ENCODE results near the gene GRP.

The GRP gene

GRCh38 chr18:59219672-59220163 lies at the start of gene GRP:
TSS of gene GRP (plus strand) at chr18:59220158. CDS start at chr18:59220266, 108 bp downstream.
- no peak for DNase-seq

- no peak for DNase-seq
Measured at GRCh38 chr18:59172664-59173249, 47.2 kb upstream of the GRP start.

DNA sequence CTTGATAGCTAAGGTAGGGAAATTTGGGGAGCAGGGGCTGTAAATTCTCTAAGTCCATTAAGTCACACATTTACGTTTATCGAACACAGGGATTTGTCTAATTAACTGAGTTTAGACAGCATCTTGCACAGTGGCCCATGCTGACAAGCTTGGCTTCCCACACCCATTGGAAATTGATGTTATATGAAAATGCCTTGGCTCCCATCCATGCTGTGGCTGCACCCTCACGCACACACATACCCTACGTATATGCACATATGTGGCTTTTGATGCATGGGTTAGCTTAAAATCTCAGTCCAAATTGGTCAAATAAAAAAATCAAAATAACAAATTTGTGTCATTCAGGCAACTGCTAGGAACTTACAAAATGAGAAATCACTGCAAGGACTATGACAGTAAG lies 42.5 kb upstream of the GRP start:
- no peak for DNase-seq

GRCh38 chr18:59180150-59180845 lies 39.7 kb upstream of the GRP start:
- DNase-seq = no peak

DNA sequence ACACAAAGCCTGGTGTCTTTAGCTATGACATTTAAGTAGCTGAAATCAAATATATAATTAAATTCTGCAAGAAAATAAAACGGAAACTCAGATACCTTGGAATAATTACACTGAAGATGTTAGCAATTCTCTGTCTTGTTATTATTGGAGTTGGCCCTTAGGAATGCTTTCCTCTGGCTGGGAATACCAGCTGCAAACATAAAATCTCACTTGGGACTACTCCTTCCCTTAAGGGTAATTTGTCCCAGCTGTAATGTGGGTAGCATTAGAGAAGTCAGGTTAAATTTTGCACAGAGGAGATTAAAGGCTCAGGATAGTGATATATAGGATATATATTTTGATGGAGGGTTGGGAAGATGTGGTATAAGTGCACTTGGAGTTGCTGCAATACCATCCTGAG lies 37.3 kb upstream of the GRP start:
- no peak for DNase-seq

DNA sequence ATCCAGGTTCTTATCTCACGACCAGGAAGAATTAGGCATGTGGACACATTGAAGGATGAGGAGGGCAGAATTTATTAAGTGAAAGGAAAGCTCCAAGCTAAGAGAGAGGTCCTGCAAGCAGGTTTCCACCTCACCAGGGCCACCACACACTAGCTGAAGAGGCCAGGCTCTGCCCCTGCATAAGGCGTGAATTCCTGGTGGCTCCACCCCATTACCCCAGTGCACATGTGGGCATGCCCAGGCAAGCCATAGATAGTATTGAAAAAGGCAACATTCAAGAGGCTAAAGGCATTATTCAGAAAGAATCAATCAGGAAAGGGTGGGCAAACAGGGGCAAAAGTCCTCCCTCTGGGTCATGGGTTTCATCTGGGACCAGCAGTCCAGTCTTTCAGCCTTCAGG lies 30.9 kb upstream of the GRP start:
- no peak for DNase-seq

DNA sequence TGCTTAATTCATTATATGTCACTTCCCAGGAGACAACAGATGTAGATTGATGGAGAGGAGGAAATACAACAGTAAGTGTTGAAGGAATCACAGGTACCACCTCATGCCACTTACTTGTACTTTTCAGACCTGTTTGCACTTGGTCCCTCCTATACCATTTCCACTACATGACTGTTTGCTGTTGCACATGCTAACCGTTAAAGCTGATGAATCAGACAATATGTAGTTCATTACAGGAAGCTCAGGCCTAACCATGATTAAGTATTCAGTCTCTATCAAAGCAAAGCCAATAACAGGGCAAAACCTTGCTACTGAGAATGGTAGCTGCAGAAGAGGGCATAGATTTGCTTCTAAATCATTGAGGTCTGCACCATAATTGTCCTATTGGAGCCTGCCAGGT lies 30.2 kb upstream of the GRP start:
- no peak for DNase-seq

DNA sequence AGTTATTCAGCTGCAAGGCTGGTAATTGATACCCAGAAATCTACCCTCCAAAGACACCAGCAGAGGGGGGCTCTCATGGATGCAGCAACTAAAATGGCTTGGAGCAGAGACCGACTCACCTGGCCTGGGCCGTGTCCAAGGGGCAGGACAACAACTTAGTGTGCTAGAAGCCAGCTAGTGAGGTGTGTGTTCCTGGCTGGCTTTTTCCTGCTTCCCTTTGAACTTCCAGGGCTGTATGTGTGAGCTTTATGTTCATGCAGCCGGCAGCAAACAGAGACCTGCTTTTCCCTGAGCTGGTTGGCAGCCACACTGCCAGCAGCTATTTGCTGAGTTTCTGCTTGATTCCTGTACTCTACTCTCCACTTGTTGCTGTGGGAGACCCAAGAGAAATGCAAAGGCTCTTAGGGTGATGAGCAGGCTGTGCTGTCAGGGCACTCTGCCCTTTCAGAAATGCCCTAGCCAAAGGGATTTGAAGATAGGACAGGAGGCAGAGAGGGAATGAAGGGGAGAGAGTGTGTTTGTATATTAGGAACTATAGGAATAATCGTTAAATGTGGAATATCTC lies 23.7 kb upstream of the GRP start:
- DNase-seq = no peak

- DNase-seq = no peak
Measured at GRCh38 chr18:59197636-59198035, 22.3 kb upstream of the GRP start.

GRCh38 chr18:59198215-59198614 lies 21.7 kb upstream of the GRP start:
- DNase-seq = no peak

GRCh38 chr18:59200787-59201186 lies 19.2 kb upstream of the GRP start:
- no peak for DNase-seq

- no peak for DNase-seq
Measured at GRCh38 chr18:59202258-59202820, 17.6 kb upstream of the GRP start.

DNA sequence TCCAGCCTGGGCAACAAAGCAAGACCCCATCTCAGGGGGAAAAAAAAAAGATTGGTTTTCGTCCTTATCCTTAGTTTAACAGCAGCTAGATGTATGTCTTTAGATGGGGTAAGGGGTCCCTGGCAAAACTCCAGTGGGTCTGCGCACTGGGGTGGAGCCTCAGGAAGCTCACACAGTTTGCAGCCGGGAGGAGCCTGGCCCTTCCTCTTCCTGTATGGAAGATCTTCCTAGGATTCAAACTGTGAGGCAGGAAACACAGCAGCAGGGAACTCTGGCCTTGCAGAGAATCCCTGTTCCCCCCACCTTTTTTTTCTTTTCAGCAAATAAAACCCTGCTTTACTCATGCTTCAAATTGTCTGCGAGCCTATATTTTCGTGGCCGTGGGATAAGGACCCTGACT lies 12.5 kb upstream of the GRP start:
- DNase-seq = no peak

DNA sequence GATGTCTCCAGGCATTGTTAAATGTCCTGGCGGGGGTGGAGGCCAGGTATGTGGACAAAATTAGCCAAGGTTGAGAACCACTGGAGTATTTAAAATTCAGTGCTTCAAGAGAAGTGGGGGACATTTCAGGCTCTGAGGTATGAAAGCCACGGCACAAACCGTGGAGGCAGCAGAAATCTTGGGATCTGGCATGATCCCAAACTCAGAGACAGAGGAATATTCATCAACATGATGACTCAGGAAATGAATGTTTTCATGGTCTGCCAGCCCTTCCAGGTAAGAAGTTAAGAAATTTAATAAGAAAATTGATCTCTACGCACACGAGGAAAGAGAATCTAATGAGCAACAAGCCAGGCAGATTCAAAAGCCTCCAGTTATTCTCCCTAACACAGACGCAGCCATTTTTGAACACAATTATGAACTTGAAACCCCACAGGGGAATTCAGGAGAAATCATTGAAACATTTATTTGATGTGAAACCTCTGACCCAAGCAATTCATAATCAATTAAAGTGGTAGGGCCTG lies 11.3 kb upstream of the GRP start:
- no peak for DNase-seq

DNA sequence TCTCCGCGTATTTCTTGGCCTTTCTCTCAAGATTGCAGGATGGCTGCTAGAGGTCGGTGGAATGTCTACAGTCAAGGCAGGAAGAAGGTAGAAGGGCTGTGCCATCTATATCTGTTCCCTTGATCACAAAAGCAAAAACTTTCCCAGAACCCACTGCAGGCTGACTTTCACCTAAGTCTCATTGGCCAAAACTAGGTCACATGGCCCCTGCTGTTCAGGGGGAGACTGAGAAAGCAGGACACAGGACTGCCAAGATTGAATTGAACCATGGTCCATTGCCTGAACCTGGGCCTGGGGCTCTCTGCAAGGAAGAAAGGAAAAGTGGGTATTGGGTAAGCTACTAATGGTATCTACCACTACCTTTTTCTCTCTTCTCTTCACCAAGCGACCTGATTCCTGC lies 9.7 kb upstream of the GRP start:
- DNase-seq = no peak

DNA sequence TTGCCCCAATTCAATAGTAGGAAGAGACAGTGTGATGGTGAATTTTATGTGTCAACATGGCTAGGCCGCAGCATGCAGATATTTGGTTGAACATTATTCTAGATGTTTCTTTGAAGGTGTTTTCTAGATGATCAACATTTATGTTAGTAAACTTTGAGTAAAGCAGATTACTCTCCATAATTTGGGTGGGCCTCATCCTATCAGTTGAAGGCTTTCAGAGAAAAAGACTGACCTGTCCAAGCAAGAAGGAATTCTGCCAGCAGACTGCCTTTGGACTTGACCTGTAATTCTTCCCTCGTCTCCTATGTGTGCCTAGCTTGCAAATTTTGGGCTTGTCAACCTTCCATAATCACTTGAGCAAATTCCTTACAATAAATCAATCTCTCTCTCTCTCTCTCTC lies 8.3 kb upstream of the GRP start:
- no peak for DNase-seq

- DNase-seq = no peak
Measured at GRCh38 chr18:59218018-59218417, 1.9 kb upstream of the GRP start.

GRCh38 chr18:59220164-59220783 lies 316 bp downstream of the GRP start:
- no peak for DNase-seq

GRCh38 chr18:59220784-59221765 lies 1.1 kb downstream of the GRP start:
- no peak for DNase-seq

DNA sequence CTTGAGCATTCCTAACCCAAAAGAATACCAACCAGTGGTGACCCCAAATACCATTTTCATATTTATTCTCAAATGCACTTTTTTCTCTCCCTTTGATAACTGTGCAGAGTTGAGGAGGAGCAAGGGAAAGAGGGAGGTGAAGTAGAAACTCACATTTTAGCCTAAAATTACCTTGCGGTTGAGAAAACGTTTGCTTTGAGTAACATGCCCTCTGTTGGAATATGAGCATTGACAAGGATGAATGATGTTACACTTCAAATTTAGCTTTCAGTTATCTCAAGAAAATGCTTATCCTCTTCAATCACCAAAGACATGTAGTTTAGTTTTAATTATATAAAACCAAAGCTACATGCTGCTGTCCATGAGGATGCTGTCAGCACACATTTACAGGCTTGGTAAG lies 2.4 kb downstream of the GRP start:
- DNase-seq = no peak

GRCh38 chr18:59228351-59228750 lies 8.4 kb downstream of the GRP start:
- no peak for DNase-seq

- no peak for DNase-seq
Measured at GRCh38 chr18:59229191-59229590, 9.2 kb downstream of the GRP start.
